ENCODE data around the gene GORASP2. TPM values are rescaled to one million over a fixed set of nuclear protein-coding genes. Genes with fewer than 3 reads are reported as not detected.

Gene GORASP2
- total and polyA plus RNA-seq, 10 donors: 17.3 to 57.5 (median 50.6) TPM

- 81 to 88% (median 85%) methylated on average over 5 of the region's 5 CpGs for WGBS, 5 donors
- peaks cover 0 to 37% (median 14%) of the 10 kb centered on the region in 6 donors for H3K4me1 ChIP-seq
These were observed 20.4 kb downstream of the GORASP2 start for GRCh38 chr2:170949415-170949814.

GRCh38 chr2:170950221-170950761, 21.2 kb downstream of the GORASP2 start:
- no peak overlapping the region for H3K4me3 ChIP-seq
- no peak for DNase-seq
- H3K9me3 ChIP-seq: no peaks in the 10 kb centered on the region
- peaks cover 0 to 70% (median 57%) of the 10 kb centered on the region in 6 donors for H3K36me3 ChIP-seq
- H3K27ac ChIP-seq: peak overlapping the region in 6 of 8 donors; percentile 3 to 77 (median 64)
- WGBS, 5 donors: 61 to 71% (median 65%) methylated on average over 4 of the region's 4 CpGs
- intact Hi-C loops (cut with DNase I; ENCODE audit: low total_unique reads): no loop called here
- H3K4me1 ChIP-seq: peaks cover 0 to 37% (median 14%) of the 10 kb centered on the region in 6 donors
- no peak for TF ChIP-seq POLR2AphosphoS5 (IDR thresholded peaks at IDR 0.05)
- no peak for TF ChIP-seq CTCF (IDR thresholded peaks at IDR 0.05 in 8 of 11, conservative IDR thresholded peaks at IDR 0.05 in 3 of 11)
- no peak for TF ChIP-seq POLR2A (IDR thresholded peaks at IDR 0.05)
- H3K27me3 ChIP-seq (replicated peaks in 1 of 7): no peaks in the 10 kb centered on the region

More at GRCh38 chr2:170949415-170949814, 20.4 kb downstream of the GORASP2 start:
- TF ChIP-seq CTCF (IDR thresholded peaks at IDR 0.05 in 8 of 11, conservative IDR thresholded peaks at IDR 0.05 in 3 of 11): no peak
- TF ChIP-seq POLR2AphosphoS5 (IDR thresholded peaks at IDR 0.05): no peak
- no peak for TF ChIP-seq POLR2A (IDR thresholded peaks at IDR 0.05)
- DNase-seq: no peak
- Histone ChIP-seq H3K27ac (peak overlapping the region in 1 of 8 donors; percentile 77), H3K27me3 (replicated peaks in 1 of 7) (no peaks in the 10 kb centered on the region), H3K4me3 (no peak overlapping the region), H3K36me3 (peaks cover 0 to 61% (median 48%) of the 10 kb centered on the region in 6 donors), H3K9me3 (no peaks in the 10 kb centered on the region)
- intact Hi-C loops (cut with DNase I; ENCODE audit: low total_unique reads): no loop called here

GRCh38 chr2:170953941-170954340, 24.9 kb downstream of the GORASP2 start:
- Histone ChIP-seq H3K4me1 (peaks cover 0 to 25% (median 14%) of the 10 kb centered on the region in 6 donors), H3K9me3 (no peaks in the 10 kb centered on the region), H3K4me3 (no peak overlapping the region), H3K27me3 (replicated peaks in 1 of 7) (no peaks in the 10 kb centered on the region), H3K27ac (no peak overlapping the region), H3K36me3 (peaks cover 0 to 100% (median 90%) of the 10 kb centered on the region in 6 donors)
- DNase-seq: no peak
- 62 to 87% (median 74%) methylated on average over 4 of the region's 4 CpGs for WGBS, 5 donors
- no peak for TF ChIP-seq CTCF (IDR thresholded peaks at IDR 0.05 in 8 of 11, conservative IDR thresholded peaks at IDR 0.05 in 3 of 11)
- no peak for TF ChIP-seq POLR2A (IDR thresholded peaks at IDR 0.05)
- TF ChIP-seq POLR2AphosphoS5 (IDR thresholded peaks at IDR 0.05): no peak
- intact Hi-C loops (cut with DNase I; ENCODE audit: low total_unique reads): no loop called here

- TF ChIP-seq CTCF (IDR thresholded peaks at IDR 0.05 in 8 of 11, conservative IDR thresholded peaks at IDR 0.05 in 3 of 11): no peak
- no peak for TF ChIP-seq POLR2AphosphoS5 (IDR thresholded peaks at IDR 0.05)
- TF ChIP-seq POLR2A (IDR thresholded peaks at IDR 0.05): no peak
- H3K36me3 ChIP-seq: peaks cover 2 to 100% (median 81%) of the 10 kb centered on the region in 6 donors
- H3K27ac ChIP-seq: no peak overlapping the region
- H3K4me3 ChIP-seq: no peak overlapping the region
- intact Hi-C loops (cut with DNase I; ENCODE audit: low total_unique reads): no loop called here
- no peaks in the 10 kb centered on the region for H3K9me3 ChIP-seq
- H3K27me3 ChIP-seq (replicated peaks in 1 of 7): no peaks in the 10 kb centered on the region
- 79 to 93% (median 81%) methylated on average over 5 of the region's 5 CpGs for WGBS, 5 donors
- no peak for DNase-seq
- H3K4me1 ChIP-seq: no peaks in the 10 kb centered on the region
These were observed 34.3 kb downstream of the GORASP2 start for GRCh38 chr2:170963386-170963785.
